ENCODE data around the gene MAGEA2B.
"Not testable (repeated sequence)": the region's sequence is repeated elsewhere in the genome, so short reads cannot be mapped to it uniquely, and the experiment has no call there.

The MAGEA2B gene

GRCh38 chrX:152733261-152733975 lies 19.0 kb downstream of the MAGEA2B start, which contains the start of the genes CSAG1 and MAGEA12:
Gene CSAG1 (minus strand): TSS chrX:152733721. CDS start chrX:152732460, 1,261 bp downstream.
Gene MAGEA12 (plus strand): TSS chrX:152733757. CDS start chrX:152736162, 2,405 bp downstream.
- TF ChIP-seq CTCF (IDR thresholded peaks at IDR 0.05; ENCODE audit: low read depth, low read length, missing control alignments), result no peak
- H3K4me3 ChIP-seq (ENCODE audit: low read depth, low read length), result no peak within 1 kb of the TSS
- DNase-seq (ENCODE audit: low read depth), result no peak

- DNase-seq (ENCODE audit: low read depth); H3K4me3 ChIP-seq (ENCODE audit: low read depth, low read length): not testable (repeated sequence)
These were observed 19.9 kb downstream of the MAGEA2B start for GRCh38 chrX:152734143-152734858.

GRCh38 chrX:152735101-152735500 lies 20.7 kb downstream of the MAGEA2B start:
- no peak overlapping the region for H3K4me3 ChIP-seq (ENCODE audit: low read depth, low read length)
- DNase-seq (ENCODE audit: low read depth), result no peak
- TF ChIP-seq CTCF (IDR thresholded peaks at IDR 0.05; ENCODE audit: low read depth, low read length, missing control alignments), result no peak

- H3K4me3 ChIP-seq (ENCODE audit: low read depth, low read length), result no peak overlapping the region
- no peak for DNase-seq (ENCODE audit: low read depth)
- no peak for TF ChIP-seq CTCF (IDR thresholded peaks at IDR 0.05; ENCODE audit: low read depth, low read length, missing control alignments)
These were observed 21.6 kb downstream of the MAGEA2B start for GRCh38 chrX:152735860-152736511.

GRCh38 chrX:152736528-152736927 lies 22.1 kb downstream of the MAGEA2B start:
- H3K4me3 ChIP-seq (ENCODE audit: low read depth, low read length); DNase-seq (ENCODE audit: low read depth): not testable (repeated sequence)

GRCh38 chrX:152738560-152738959 lies 24.1 kb downstream of the MAGEA2B start:
- TF ChIP-seq CTCF (IDR thresholded peaks at IDR 0.05; ENCODE audit: low read depth, low read length, missing control alignments), result no peak
- DNase-seq (ENCODE audit: low read depth), result no peak
- H3K4me3 ChIP-seq (ENCODE audit: low read depth, low read length), result no peak overlapping the region

- not testable (repeated sequence) for DNase-seq (ENCODE audit: low read depth); H3K4me3 ChIP-seq (ENCODE audit: low read depth, low read length)
These were observed 39.5 kb downstream of the MAGEA2B start, which contains the start of gene MAGEA2 for GRCh38 chrX:152753686-152754650. Gene MAGEA2 (minus strand): TSS chrX:152753842. CDS start chrX:152751363, 2,479 bp downstream.

- not testable (repeated sequence) for DNase-seq (ENCODE audit: low read depth); H3K4me3 ChIP-seq (ENCODE audit: low read depth, low read length)
These were observed 40.4 kb downstream of the MAGEA2B start for GRCh38 chrX:152754871-152755270.

GRCh38 chrX:152758918-152759317 lies 44.5 kb downstream of the MAGEA2B start, which contains the start of gene CSAG3:
Gene CSAG3 (plus strand): TSS chrX:152759218.
- H3K4me3 ChIP-seq (ENCODE audit: low read depth, low read length); DNase-seq (ENCODE audit: low read depth): not testable (repeated sequence)

GRCh38 chrX:152759544-152759943 lies 45.1 kb downstream of the MAGEA2B start:
- not testable (repeated sequence) for DNase-seq (ENCODE audit: low read depth)

GRCh38 chrX:152761582-152761981 lies 47.2 kb downstream of the MAGEA2B start:
- H3K4me3 ChIP-seq (ENCODE audit: low read depth, low read length); DNase-seq (ENCODE audit: low read depth): not testable (repeated sequence)

More at GRCh38 chrX:152759544-152759943, 45.1 kb downstream of the MAGEA2B start:
- H3K4me3 ChIP-seq (ENCODE audit: low read depth, low read length), result not testable (repeated sequence)

- DNase-seq (ENCODE audit: low read depth); H3K4me3 ChIP-seq (ENCODE audit: low read depth, low read length): not testable (repeated sequence)
These were observed 52.1 kb downstream of the MAGEA2B start for GRCh38 chrX:152766562-152766961.

Data from GM12864 (cell line).